Kidney capillary endothelial cell (primary cell): ENCODE measurements around the gene PAOX.
A peak's percentile ranks its signal among the peaks of the same experiment; 100 is the strongest.
"Not testable (repeated sequence)": the region's sequence is repeated elsewhere in the genome, so short reads cannot be mapped to it uniquely, and the experiment has no call there.

Source experiments
- DNase-seq: peaks from one replicate; pipeline ENCODE4 v3.0.0-alpha.2; 2018; ENCODE audit warnings: low spot score

PAOX gene

GRCh38 chr10:133385214-133385613, 6.2 kb downstream of the PAOX start:
- no peak for DNase-seq

GRCh38 chr10:133386951-133387350, 7.9 kb downstream of the PAOX start:
- DNase-seq: not testable (repeated sequence)

GRCh38 chr10:133388236-133388972, 9.3 kb downstream of the PAOX start:
- DNase-seq: no peak

- no peak for DNase-seq
Observed at GRCh38 chr10:133388973-133389818, 10.1 kb downstream of the PAOX start.

GRCh38 chr10:133390597-133391248, 11.7 kb downstream of the PAOX start:
- no peak for DNase-seq

- no peak for DNase-seq
Observed at GRCh38 chr10:133391249-133391635, 12.2 kb downstream of the PAOX start.

- DNase-seq: no peak
Observed at GRCh38 chr10:133391761-133392518, 12.9 kb downstream of the PAOX start.

- DNase-seq: no peak
Observed at GRCh38 chr10:133393401-133394063, 14.5 kb downstream of the PAOX start.

GRCh38 chr10:133394064-133394663, 15.1 kb downstream of the PAOX start, which contains the start of gene MTG1:
Gene MTG1, plus strand, starts transcription at chr10:133394157. Its CDS starts 64 bp downstream, at chr10:133394221.
- peak; percentile 92 for DNase-seq

GRCh38 chr10:133394801-133395221, 15.7 kb downstream of the PAOX start:
- no peak for DNase-seq

- DNase-seq: no peak
Observed at GRCh38 chr10:133396035-133396624, 17.1 kb downstream of the PAOX start.

- no peak for DNase-seq
Observed at GRCh38 chr10:133397938-133398337, 18.9 kb downstream of the PAOX start.

GRCh38 chr10:133399123-133399601, 20.1 kb downstream of the PAOX start:
- DNase-seq: no peak

- no peak for DNase-seq
Observed at GRCh38 chr10:133400624-133401424, 21.8 kb downstream of the PAOX start.

GRCh38 chr10:133401500-133401899, 22.4 kb downstream of the PAOX start:
- DNase-seq: no peak

- DNase-seq: no peak
Observed at GRCh38 chr10:133401981-133402725, 23.1 kb downstream of the PAOX start.

GRCh38 chr10:133403359-133403758, 24.3 kb downstream of the PAOX start:
- DNase-seq: no peak

GRCh38 chr10:133403784-133404183, 24.7 kb downstream of the PAOX start:
- DNase-seq: no peak

- DNase-seq: no peak
Observed at GRCh38 chr10:133405272-133405671, 26.2 kb downstream of the PAOX start.
